Posterior vena cava (tissue), 2 donors: Measurements from ENCODE around the gene ACE. TPM values are rescaled to one million over a fixed set of nuclear protein-coding genes. Genes with fewer than 3 reads are reported as not detected.

Experiments used
- DNase-seq: peaks from one replicate; pipeline ENCODE4 v3.0.0-alpha.2; 2020; ENCODE audit warnings: low spot score
- intact Hi-C, 2 donors: fragments of 100-400 bp; cut with DNase I; formaldehyde crosslinking; loops; one replicate each; pipeline versions ENCODE4 v1.14.1 to v1.14.2; 2022 to 2023
- total RNA-seq, 2 donors: library from RNA; stranded (reverse); fragmentation: NEBNext Ultra II Directional; extraction: Animal tissue kit (Norgen Biotek cat#: 25700); gene quantifications; one replicate each; pipeline ENCODE4 v1.2.1, GENCODE V29; 2021
- donor health status: DM: yes; HTN: yes; CAD: no.
- donor health status: DM: yes; HTN: yes; CAD: no.

Gene ACE
- total RNA-seq, 2 donors from 2014 or later: 9.9 to 16.3 TPM

DNA sequence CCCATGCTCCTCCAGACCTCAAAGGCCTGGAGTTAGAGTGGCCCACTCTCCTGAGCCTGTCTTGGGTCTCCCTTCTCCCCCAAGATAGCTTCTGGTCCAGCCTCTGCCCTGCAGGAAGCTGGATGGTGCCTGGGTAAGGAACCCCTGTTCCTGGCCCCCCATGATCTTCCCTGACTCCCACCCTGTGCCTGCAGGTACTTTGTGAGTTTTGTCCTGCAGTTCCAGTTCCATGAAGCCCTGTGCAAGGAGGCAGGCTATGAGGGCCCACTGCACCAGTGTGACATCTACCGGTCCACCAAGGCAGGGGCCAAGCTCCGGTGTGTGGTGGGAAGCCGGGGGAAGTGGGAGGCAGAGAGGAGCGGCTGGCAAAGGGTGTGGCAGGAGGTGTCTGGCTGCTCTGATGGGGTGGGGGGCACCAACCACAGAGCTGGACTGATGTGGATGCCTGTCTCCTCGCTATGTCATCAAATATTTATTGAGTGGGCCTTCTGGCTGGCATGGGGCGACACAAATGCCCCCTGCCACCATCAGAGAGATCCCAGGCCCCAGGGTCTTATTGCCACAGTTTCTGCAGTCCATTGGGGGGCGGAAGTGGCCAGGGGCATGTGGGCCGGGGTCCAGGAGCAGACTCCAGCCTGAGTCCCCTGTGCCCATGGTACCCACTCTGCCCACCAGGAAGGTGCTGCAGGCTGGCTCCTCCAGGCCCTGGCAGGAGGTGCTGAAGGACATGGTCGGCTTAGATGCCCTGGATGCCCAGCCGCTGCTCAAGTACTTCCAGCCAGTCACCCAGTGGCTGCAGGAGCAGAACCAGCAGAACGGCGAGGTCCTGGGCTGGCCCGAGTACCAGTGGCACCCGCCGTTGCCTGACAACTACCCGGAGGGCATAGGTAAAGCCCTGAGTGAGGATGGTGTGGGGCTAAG, 7.1 kb downstream of the ACE start:
- no peak for DNase-seq
- intact Hi-C loops: no loop called here

DNA sequence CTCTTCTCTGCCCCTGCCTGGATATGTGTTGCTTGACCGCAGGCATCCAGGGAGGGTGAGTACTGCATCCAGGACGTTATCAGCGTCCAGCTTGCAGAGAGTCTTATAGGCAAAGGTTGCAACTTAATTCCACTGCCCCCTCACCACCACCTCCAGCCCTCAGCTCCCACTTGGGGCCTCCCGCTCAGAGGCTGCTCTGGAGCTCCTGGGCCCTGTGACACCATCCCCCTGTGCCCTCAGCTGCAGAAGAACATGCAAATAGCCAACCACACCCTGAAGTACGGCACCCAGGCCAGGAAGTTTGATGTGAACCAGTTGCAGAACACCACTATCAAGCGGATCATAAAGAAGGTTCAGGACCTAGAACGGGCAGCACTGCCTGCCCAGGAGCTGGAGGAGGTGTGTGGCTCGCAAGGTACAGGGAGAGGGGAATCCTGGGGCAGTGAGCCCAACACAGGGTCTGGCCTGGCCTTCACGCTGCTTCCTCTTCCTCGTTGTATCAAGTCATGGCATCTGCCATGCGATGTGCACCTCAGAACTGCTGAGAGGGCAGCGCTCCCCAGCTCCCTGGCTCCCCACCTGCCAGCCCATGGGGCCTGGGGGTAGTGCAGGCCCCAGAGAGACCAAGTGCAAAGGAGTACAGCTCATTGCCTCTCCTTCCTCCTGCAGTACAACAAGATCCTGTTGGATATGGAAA, 9.6 kb downstream of the ACE start:
- no peak for DNase-seq
- intact Hi-C loops: no loop called here

DNA sequence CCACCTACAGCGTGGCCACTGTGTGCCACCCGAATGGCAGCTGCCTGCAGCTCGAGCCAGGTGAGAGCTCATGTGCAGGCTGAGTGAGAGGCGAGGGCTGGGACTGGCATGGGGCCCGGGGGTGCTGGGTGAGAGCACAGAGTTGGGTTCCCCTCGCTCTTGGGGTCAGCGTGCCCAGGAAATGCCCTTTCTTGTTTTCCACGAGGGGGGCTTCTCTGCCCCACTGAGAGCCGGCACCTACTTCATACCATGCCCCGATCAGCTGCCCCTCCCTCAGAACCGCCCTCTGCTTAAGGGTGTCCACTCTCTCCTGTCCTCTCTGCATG, 10.1 kb downstream of the ACE start:
- intact Hi-C loops: no loop called here
- no peak for DNase-seq

DNA sequence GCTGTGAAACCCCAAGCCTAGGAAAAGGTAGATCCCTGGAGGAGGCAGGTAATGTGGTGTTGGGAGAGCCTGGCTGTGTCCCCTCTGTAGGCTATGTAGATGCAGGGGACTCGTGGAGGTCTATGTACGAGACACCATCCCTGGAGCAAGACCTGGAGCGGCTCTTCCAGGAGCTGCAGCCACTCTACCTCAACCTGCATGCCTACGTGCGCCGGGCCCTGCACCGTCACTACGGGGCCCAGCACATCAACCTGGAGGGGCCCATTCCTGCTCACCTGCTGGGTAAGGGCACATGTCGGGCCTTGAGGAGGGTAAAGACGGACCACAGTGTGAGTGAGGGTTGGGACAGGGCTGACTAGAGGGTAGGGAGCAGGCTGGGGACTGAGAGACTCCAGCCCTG, 12.0 kb downstream of the ACE start:
- intact Hi-C loops: no loop called here
- DNase-seq: no peak

DNA sequence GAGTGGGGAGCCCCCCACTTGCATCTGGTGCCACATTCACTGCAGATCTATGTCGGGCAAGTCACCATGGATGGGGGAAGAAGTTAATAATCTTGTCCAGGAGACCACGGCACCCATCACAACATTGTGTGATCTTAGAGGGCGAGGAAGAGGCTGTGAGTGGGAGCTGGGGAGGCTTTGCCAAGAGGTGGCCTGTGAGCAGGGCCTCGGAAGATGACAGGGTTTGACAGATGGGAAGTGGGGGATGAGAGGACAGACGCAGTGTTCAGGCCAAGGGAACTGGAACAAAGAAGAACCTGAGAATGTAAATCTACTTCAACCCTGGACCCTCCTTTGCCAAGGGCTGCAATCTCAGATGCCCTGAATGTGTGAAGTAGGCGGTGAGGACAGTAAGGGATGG, 12.4 kb downstream of the ACE start:
- intact Hi-C loops: no loop called here
- DNase-seq: no peak

DNA sequence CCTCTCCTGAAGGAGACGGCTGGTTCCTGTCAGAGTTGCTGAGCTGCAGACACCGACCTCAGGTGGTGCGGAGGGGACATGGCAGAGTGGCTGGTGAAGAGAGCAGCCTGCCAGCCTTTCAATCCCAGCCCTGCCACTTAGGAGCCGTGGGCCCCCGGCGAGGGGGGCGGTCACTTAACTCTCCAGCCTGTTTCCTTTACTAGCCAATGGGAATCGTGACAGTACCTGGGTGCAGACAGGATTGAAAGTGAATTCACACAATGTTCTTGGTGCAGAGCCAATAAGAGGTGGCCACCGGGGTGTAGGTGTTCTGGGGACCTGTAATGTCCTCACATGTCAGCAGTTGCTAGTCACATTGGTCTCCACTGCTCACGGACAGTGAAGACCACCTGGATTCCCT, 13.5 kb downstream of the ACE start:
- intact Hi-C loops: no loop called here
- DNase-seq: no peak

DNA sequence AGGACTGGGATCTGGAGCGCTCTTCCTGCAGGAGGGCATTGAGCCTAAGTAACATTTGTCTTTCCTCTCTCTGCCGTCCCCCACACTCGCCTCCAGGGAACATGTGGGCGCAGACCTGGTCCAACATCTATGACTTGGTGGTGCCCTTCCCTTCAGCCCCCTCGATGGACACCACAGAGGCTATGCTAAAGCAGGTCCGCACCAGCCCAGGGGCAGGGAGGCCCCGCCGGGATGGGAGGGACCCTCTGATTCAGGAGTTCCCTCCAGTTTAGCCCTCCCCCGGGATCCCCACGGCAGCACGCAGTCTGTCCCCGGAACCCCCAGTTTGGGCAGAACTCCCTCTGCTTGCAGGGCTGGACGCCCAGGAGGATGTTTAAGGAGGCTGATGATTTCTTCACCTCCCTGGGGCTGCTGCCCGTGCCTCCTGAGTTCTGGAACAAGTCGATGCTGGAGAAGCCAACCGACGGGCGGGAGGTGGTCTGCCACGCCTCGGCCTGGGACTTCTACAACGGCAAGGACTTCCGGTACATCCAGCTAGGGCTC, 14.1 kb downstream of the ACE start:
- no peak for DNase-seq
- intact Hi-C loops: no loop called here

DNA sequence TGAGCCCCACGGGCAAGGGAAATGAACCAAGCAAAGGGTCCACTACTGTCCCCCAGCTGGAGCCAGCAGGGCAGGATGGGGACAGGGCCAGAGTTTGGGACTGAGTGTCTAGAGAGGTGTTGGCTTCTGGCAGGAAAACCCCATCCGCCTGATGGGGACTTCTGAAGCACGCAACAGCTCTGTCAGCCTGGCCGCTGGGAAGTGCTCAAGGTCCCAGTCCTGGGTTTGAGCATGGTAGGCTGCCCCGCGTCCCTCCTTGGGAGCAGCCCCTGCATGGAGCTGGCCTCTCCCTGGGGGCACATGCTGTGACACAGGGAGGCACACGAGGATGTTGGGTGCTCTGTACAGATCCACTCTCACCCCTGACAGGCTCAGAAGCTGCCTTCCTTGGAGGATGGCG, 14.6 kb downstream of the ACE start:
- intact Hi-C loops: no loop called here
- DNase-seq: no peak

DNA sequence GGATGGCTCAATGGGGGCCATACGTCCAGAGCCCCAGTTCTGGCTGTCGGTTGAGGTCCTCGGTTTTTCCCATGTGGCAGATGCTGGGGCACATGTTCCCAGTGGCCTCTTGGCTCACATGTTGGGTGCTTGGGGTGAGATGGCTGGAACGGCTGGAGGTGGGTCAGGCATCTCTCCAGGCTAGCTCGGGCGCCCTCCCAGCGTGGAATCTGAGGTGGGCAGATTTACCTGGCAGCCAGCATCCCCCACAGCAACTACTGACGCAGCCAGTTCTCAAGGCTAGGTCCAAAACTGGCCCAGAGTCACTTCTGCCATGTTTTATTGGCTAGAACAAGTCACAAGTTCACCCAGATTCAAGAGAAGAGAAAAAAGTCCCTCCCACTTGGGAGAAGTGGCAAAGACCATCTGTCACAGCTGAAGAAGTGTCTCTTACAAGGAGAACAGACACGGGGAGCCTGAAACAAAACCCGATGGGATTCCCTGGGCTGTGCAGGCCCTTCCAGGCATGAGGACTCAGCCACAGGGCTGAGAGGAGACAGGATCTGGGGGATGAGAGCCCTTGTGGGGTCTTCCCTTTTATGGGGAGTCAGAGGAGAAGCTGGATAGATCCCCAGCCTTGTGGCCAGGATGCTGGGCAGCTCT, 15.2 kb downstream of the ACE start:
- DNase-seq: no peak
- intact Hi-C loops: no loop called here

DNA sequence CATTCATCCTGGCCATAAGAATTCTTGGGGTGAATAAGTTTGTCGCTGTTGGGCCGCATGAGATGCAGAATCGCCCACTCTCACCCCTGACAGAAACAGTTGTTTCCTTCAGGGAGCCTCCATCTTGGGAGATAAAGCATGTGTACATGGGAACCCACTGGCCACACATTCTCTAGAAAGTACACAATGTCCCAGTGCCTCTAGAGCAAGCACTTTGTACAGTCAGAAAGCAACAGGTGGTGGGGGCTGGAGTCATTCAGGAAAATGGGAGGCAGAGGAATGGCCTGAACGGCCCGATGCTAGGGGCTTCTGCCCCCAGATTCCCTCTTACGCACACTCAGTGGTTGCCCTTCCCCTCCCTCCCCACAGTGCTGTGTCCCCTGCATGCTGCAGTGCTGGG, 16.1 kb downstream of the ACE start:
- intact Hi-C loops: no loop called here

DNA sequence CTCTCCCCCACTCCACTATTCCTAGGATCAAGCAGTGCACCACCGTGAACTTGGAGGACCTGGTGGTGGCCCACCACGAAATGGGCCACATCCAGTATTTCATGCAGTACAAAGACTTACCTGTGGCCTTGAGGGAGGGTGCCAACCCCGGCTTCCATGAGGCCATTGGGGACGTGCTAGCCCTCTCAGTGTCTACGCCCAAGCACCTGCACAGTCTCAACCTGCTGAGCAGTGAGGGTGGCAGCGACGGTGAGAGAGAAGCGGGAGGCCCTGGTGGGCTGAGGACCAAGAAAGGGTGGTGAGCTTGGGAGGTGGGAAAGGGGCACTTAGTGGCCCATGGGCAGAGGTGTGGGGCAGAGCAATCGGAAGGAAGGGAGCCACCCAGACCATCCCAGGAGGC, 16.6 kb downstream of the ACE start:
- no peak for DNase-seq
- intact Hi-C loops: no loop called here

More for the DNA sequence above, 16.1 kb downstream of the ACE start:
- no peak for DNase-seq

DNA sequence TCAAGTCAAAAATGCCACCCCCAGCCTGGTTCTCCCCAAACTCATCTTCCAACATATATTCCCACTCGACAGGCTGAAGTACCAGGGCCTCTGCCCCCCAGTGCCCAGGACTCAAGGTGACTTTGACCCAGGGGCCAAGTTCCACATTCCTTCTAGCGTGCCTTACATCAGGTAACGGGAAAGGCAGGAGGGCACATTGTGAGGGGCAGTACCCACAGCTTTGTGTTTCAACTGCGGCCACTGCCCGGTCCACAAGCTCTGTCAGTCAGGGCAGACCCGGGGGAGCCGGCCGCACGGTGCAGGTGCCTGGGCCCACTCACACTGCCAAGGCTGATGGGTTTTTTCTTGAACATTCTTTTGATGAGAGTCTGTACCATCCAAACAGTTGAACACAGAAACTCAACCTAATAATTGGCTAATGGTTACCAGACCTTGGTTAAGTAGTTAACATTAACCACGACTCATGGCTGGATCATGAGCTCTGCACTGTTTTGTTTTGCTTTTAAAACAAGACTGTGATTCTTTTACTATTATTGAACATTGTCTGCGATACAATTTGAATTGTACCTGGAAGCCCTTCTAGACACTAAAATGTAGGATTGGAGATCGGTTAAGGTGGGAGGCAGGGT, 17.6 kb downstream of the ACE start:
- DNase-seq: no peak
- intact Hi-C loops: no loop called here

DNA sequence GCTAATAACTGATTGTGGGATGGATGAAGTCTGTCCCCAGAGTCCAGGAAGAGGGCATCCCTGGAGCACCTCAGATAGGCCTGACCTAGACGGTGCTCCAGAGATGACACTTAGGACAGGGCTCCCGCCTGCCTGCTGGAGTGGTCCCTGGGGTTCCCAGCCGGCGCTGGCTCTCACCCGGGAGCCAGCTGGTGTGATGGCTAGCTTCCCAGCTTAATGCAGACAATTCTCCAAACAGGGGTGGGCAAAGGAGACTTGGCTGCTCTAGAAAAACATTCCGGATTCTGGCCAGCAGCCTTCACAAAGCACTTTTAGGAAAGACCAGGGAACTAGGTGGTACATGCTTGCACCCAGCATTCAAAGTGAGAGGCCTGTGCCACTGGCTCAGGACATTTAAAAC, 18.6 kb downstream of the ACE start:
- DNase-seq: no peak
- intact Hi-C loops: no loop called here

DNA sequence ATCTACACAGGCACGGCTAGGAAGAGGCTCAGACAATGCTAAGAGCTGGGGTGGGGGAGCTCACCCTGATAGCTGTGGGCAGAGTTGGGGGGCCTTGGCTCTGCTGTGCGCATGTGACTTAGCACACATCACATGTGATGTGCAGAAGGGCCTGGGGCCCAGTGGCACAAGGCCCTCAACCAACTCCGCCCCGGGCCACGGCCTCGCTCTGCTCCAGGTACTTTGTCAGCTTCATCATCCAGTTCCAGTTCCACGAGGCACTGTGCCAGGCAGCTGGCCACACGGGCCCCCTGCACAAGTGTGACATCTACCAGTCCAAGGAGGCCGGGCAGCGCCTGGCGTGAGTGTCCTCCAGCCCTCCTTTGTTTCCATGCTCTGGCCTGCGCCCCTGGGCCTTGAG, 19.3 kb downstream of the ACE start:
- intact Hi-C loops: no loop called here

DNA sequence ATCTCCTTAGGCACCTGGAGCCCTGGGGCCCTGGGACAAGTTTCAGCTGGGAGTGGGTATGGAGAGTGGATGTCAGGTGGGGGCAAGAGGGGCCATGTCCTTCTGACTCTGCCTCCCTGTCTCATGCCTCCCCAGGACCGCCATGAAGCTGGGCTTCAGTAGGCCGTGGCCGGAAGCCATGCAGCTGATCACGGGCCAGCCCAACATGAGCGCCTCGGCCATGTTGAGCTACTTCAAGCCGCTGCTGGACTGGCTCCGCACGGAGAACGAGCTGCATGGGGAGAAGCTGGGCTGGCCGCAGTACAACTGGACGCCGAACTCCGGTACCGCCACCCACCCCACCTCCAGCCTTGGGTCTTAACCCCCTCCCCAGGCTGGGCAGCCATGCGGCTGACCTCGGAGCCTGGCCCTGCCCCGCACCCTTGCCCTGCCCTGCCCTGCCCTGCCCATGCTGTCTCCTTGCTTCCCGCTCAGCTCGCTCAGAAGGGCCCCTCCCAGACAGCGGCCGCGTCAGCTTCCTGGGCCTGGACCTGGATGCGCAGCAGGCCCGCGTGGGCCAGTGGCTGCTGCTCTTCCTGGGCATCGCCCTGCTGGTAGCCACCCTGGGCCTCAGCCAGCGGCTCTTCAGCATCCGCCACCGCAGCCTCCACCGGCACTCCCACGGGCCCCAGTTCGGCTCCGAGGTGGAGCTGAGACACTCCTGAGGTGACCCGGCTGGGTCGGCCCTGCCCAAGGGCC, 20.0 kb downstream of the ACE start:
- intact Hi-C loops: no loop called here

More for the DNA sequence above, 19.3 kb downstream of the ACE start:
- no peak for DNase-seq

DNA sequence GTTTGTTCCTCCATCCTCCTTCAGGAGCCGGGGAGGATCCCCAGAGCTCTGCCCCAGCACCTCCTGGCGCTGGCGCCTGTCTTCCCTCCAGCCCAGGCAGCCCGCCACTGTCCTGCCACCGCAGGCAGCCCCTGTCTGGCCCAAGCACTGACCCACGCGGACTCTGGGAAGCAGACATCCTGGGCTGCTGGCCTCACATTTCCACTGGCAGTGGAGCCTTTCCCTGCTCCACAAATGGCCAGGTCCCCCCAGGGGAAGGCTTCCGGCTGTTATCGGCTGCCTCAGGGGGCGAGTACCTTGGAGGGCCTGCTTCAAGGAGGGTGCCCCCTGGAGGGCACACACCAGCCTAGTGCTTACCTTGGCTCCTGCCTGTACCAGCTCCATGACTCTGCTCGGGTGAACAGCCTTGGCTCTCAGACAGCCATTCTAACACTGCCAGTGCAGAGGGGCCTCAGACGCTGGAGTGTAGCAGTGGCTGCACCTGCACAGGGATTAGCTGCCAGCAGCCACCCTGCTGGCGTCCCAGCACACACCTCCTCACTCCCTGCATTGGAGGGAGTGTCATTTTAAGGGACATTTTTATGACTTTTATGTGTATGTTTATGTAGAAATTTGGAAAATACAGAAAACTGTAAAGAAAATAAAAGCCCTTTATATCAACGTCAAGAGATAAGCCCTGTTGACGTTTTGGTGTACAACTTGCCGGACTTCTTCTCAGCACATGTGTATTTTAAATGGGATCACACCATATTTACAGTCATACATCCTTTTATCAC, 21.0 kb downstream of the ACE start:
- intact Hi-C loops: no loop called here

More for the DNA sequence above, 20.0 kb downstream of the ACE start:
- DNase-seq: no peak

DNA sequence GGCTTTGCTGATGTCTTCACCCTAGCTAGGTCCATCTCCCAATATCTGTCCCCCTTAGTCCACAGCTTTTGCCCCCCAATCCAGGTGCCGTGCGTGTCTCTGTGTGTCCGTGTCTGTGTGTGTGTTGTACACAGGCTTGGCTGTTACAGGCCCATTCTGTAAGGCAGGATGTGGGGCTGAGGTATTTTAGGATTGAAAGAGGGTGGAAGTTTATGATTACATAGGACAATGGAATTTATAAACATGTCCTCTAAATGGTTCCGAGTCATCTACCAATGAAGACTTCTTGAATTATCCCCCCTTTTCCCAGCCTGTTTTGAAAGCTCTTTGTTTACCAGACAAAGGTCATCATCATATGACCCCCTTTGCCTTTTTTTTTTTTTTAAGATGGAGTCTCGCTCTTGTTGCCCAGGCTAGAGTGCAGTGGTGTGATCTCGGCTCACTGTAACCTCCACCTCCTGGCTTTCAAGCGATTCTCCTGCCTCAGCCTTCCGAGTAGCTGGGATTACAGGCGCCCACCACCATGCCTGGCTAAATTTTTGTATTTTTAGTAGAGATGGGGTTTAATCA, 21.9 kb downstream of the ACE start:
- no peak for DNase-seq
- intact Hi-C loops: no loop called here

More for the DNA sequence above, 21.0 kb downstream of the ACE start:
- DNase-seq: no peak
